Activated CD8-positive, alpha-beta T cell treated with anti-CD3 and anti-CD28 coated beads for 36 hours (primary cell): ENCODE measurements around the gene JAML. TPM values are rescaled to one million over a fixed set of nuclear protein-coding genes. Genes with fewer than 3 reads are reported as not detected.

Experiments
- ATAC-seq: fragments of 200-7000 bp; cut with Tn5 transposase; one replicate; pipeline ENCODE4 v1.10.0; 2021; ENCODE audit warnings: mild to moderate bottlenecking, moderate library complexity
- CTCF ChIA-PET: fragments of 350-600 bp; sonication (Branson Sonifier 250); formaldehyde crosslinking; loops from one replicate; lab custom pipeline; 2021; ENCODE audit warnings: antibody characterized with exemption; lab: Charles Lee
- POLR2A ChIA-PET: fragments of 350-600 bp; sonication (Branson Sonifier 250); formaldehyde crosslinking; loops from one replicate; lab custom pipeline; 2021; ENCODE audit warnings: antibody characterized with exemption; lab: Charles Lee
- DNase-seq: peaks from one replicate; pipeline ENCODE4 v3.0.0-alpha.2; 2020
- H3K27ac Mint-ChIP-seq: one replicate; pipeline ENCODE4 v1.8.0; 2021; ENCODE audit warnings: mild to moderate bottlenecking, mixed read lengths
- H3K27me3 Mint-ChIP-seq: one replicate; pipeline ENCODE4 v1.8.0; 2021; ENCODE audit warnings: mixed read lengths
- H3K36me3 Mint-ChIP-seq: one replicate; pipeline ENCODE4 v1.8.0; 2021; ENCODE audit warnings: low read depth, mixed read lengths
- H3K4me1 Mint-ChIP-seq: one replicate; pipeline ENCODE4 v1.8.0; 2021; ENCODE audit warnings: low read depth, mixed read lengths
- H3K4me3 Mint-ChIP-seq: one replicate; pipeline ENCODE4 v1.8.0; 2021; ENCODE audit warnings: mild to moderate bottlenecking, moderate library complexity, mixed read lengths
- H3K9me3 Mint-ChIP-seq: one replicate; pipeline ENCODE4 v1.8.0; 2021; ENCODE audit warnings: mixed read lengths
- CTCF ChIP-seq: fragments of 200-600 bp; IDR thresholded peaks from one replicate; pipeline ENCODE4 v1.8.0; 2022; ENCODE audit warnings: antibody characterized with exemption, mild to moderate bottlenecking
- intact Hi-C: fragments of 100-400 bp; cut with micrococcal nuclease; formaldehyde crosslinking; loops from one replicate; pipeline ENCODE4 v1.10.0; 2022
- total RNA-seq, 2 experiments: library from RNA; stranded (reverse); gene quantifications; one replicate each; pipeline ENCODE4 v1.2.3, GENCODE V29; 2021

JAML gene
- total RNA-seq, 2 experiments from 2014 or later, result 236 to 251 TPM

DNA sequence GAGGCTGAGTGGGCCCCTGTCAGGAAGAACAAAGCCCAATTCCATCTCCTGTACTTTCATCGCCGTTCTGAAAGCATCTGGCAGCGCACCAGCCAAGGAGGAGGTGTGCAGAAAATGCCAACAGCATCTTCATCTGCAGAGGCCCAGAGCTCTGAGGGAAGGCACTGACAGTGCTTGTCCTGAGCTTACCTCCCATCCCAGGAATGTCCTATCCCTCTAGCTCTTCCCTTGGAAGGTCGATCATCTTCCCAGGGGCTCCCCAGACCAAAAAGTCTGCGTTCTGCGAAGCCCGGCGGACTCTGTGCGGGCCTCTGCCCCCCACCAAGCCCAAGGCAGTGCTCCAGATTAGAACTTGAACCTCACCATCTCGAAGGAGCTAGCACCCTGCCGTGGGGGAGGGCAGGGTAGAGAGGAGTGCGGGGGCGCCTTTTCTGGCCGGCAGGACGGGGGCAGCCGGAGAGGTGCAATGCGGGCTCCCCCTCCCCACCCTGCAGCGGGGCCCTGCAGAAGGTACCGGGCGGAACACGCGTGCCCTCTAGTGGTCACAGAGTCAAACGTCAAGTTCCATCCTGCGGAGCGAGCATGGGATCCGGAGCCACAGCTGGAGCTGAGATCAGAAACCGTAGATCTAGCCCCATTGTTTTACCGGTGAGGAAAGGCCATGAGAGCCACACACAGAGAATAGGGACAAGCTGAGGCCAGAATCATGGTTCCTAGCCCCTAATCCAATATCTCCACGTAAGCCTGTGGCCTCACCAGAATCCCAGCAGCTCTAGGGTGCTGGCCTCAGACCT, 53.3 kb downstream of the JAML start:
- intact Hi-C loops, result no loop called here
- Mint-ChIP-seq H3K27me3 (peaks cover 5% of the 10 kb centered on the region), H3K27ac (no peak overlapping the region), H3K4me1 (peaks cover 2% of the 10 kb centered on the region), H3K4me3 (no peak overlapping the region), H3K9me3 (no peaks in the 10 kb centered on the region), H3K36me3 (no peaks in the 10 kb centered on the region)
- CTCF ChIA-PET, result interaction anchor here (0.5 to 5.8 kb wide), 80 partner anchors 9 to 745 kb away, joined by 3 to 116 read pairs (median 4); partner anchors contain the start of genes MPZL2, PHLDB1 and SCN4B
- peak; percentile 94 for TF ChIP-seq CTCF
- peak; percentile 84 for DNase-seq
- ATAC-seq, result peak; percentile 98
- POLR2A ChIA-PET, result interaction anchor here (1.0 to 1.6 kb wide), 7 partner anchors 9 to 52 kb away, joined by 3 to 5 read pairs (median 3); no protein-coding TSS in a partner anchor

- DNase-seq (no peak), ATAC-seq (no peak)
- TF ChIP-seq CTCF, result no peak
- no peak overlapping the region for H3K4me3 Mint-ChIP-seq
- peaks cover 5% of the 10 kb centered on the region for H3K27me3 Mint-ChIP-seq
- peaks cover 2% of the 10 kb centered on the region for H3K4me1 Mint-ChIP-seq
- H3K27ac Mint-ChIP-seq, result no peak overlapping the region
- POLR2A ChIA-PET, result interaction anchor here (1.0 to 1.6 kb wide), 6 partner anchors 9 to 52 kb away, joined by 3 to 5 read pairs (median 3); no protein-coding TSS in a partner anchor
- no peaks in the 10 kb centered on the region for H3K36me3 Mint-ChIP-seq
- intact Hi-C loops, result no loop called here
- no peaks in the 10 kb centered on the region for H3K9me3 Mint-ChIP-seq
- CTCF ChIA-PET, result interaction anchor here (0.7 to 5.8 kb wide), 55 partner anchors 8 to 363 kb away, joined by 3 to 116 read pairs (median 5); partner anchors contain the start of genes MPZL2 and SCN4B
Observed at GRCh38 chr11:118170882-118171268, 53.9 kb downstream of the JAML start.

GRCh38 chr11:118170231-118170630, 54.6 kb downstream of the JAML start:
- Mint-ChIP-seq H3K4me3 (no peak overlapping the region), H3K27me3 (peaks cover 1% of the 10 kb centered on the region), H3K9me3 (no peaks in the 10 kb centered on the region), H3K4me1 (peaks cover 2% of the 10 kb centered on the region), H3K27ac (no peak overlapping the region), H3K36me3 (no peaks in the 10 kb centered on the region)
- no peak for DNase-seq
- intact Hi-C loops, result no loop called here
- ChIA-PET POLR2A (interaction anchor here (0.9 to 1.6 kb wide), 4 partner anchors 11 to 108 kb away, joined by 3 to 4 read pairs (median 3); no protein-coding TSS in a partner anchor), CTCF (interaction anchor here (1.2 to 5.8 kb wide), 13 partner anchors 7 to 363 kb away, joined by 4 to 116 read pairs (median 15); partner anchors contain the start of gene SCN4B)
- no peak for TF ChIP-seq CTCF
- no peak for ATAC-seq

DNA sequence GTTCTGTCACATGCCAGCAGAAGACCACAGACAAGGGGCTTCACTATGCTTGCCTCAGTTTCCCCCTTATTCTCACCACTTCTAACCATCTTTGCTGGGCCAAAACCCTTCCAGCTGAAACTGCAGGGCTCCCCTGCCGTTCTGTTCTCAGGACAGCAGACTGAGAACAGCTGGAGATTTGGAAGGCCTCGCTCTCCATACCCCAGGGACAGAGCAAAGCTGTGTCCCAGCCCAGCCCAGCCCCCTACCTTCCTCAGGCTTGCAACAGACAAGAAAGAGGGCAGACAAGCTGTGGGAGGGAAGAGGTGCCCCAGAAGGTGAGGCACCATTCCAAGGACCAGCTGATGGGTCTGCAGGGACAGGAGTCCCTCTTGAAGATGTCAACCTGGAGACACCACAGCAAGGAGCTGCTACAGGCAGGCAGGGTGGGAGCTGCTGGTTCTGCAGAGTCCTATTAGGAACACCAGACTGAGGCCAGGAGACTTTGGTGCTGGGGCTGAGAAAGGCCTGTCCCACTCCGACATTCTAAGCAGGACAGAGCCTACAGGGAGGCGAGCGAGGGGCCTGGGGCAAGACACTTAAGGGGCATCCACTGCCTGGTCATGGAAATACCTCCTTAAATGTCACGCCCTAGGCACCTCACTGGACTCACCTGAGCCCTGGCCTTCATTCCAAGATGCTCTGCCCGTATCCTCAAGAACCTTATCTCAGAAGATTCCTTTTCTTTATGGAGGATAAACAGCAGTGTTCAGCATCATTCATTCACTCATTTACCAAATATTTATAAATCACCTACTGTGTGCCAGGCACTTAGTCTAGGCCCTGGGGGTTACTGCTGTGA, 55.3 kb downstream of the JAML start:
- intact Hi-C loops, result no loop called here
- H3K27me3 Mint-ChIP-seq, result peaks cover 2% of the 10 kb centered on the region
- DNase-seq (no peak), ATAC-seq (no peak)
- no peak overlapping the region for H3K27ac Mint-ChIP-seq
- H3K4me1 Mint-ChIP-seq, result peaks cover 2% of the 10 kb centered on the region
- no peak overlapping the region for H3K4me3 Mint-ChIP-seq
- ChIA-PET POLR2A (interaction anchor here (0.9 to 1.6 kb wide), 4 partner anchors 12 to 108 kb away, joined by 3 to 4 read pairs (median 3); no protein-coding TSS in a partner anchor), CTCF (interaction anchor here (1.5 to 5.8 kb wide), 7 partner anchors 12 to 362 kb away, joined by 4 to 116 read pairs (median 16); no protein-coding TSS in a partner anchor)
- H3K9me3 Mint-ChIP-seq, result no peaks in the 10 kb centered on the region
- no peaks in the 10 kb centered on the region for H3K36me3 Mint-ChIP-seq
- no peak for TF ChIP-seq CTCF
